ENCODE measurements around the gene XYLT1.

XYLT1 gene

GRCh38 chr16:17258848-17259713, 211.7 kb downstream of the XYLT1 start:
- TF ChIP-seq CTCF (IDR thresholded peaks at IDR 0.05; ENCODE audit: insufficient read depth, low read depth, low read length, missing control alignments), result no peak
- H3K4me3 ChIP-seq (ENCODE audit: low read length), result no peak overlapping the region
- no peak for DNase-seq (ENCODE audit: low read depth)

GRCh38 chr16:17258077-17258599, 212.6 kb downstream of the XYLT1 start:
- no peak for DNase-seq (ENCODE audit: low read depth)
- TF ChIP-seq CTCF (IDR thresholded peaks at IDR 0.05; ENCODE audit: insufficient read depth, low read depth, low read length, missing control alignments), result no peak
- no peak overlapping the region for H3K4me3 ChIP-seq (ENCODE audit: low read length)

- no peak overlapping the region for H3K4me3 ChIP-seq (ENCODE audit: low read length)
- DNase-seq (ENCODE audit: low read depth), result no peak
- TF ChIP-seq CTCF (IDR thresholded peaks at IDR 0.05; ENCODE audit: insufficient read depth, low read depth, low read length, missing control alignments), result no peak
Measured at GRCh38 chr16:17257426-17258023, 213.2 kb downstream of the XYLT1 start.

GRCh38 chr16:17252701-17253100, 218.1 kb downstream of the XYLT1 start:
- TF ChIP-seq CTCF (IDR thresholded peaks at IDR 0.05; ENCODE audit: insufficient read depth, low read depth, low read length, missing control alignments), result no peak
- H3K4me3 ChIP-seq (ENCODE audit: low read length), result no peak overlapping the region
- DNase-seq (ENCODE audit: low read depth), result no peak

- no peak for DNase-seq (ENCODE audit: low read depth)
- H3K4me3 ChIP-seq (ENCODE audit: low read length), result no peak overlapping the region
- no peak for TF ChIP-seq CTCF (IDR thresholded peaks at IDR 0.05; ENCODE audit: insufficient read depth, low read depth, low read length, missing control alignments)
Measured at GRCh38 chr16:17252064-17252463, 218.7 kb downstream of the XYLT1 start.

- no peak for DNase-seq (ENCODE audit: low read depth)
- no peak overlapping the region for H3K4me3 ChIP-seq (ENCODE audit: low read length)
- no peak for TF ChIP-seq CTCF (IDR thresholded peaks at IDR 0.05; ENCODE audit: insufficient read depth, low read depth, low read length, missing control alignments)
Measured at GRCh38 chr16:17251496-17251895, 219.3 kb downstream of the XYLT1 start.
